ENCODE measurements around the gene CYLD. TPM values are rescaled to one million over a fixed set of nuclear protein-coding genes. Genes with fewer than 3 reads are reported as not detected.

The CYLD gene
- total RNA-seq, 1 experiment from 2014 or later = 12.5 TPM

DNA sequence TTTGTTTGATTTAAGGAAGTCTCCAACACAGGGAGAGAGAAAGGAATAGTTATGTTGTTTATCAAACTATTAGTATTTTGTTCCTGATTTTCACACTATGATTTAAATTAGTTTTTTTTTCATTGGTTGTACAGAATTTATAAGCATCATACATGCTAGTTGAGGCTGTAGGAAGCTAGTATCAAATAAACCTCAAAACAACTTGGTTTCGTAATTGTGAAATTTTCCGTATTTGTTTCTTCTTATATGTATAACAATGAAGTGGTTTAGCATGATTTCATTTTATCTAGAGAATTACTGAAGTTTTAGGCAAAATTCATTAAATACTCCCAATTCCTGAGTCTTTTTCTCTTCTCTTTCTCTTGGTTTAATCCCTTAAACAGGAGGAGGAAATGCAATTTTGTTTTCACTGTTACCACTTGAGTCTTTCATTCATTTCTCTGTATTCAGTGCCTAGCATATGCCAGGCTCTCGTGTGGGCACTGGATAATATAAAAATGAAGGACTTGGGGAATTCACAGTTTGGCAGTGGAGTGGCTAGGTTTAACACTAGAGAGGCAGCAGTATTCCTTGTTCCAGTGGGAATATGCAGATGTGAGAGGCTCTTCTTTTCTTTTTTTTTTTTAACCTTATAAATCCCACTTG, 1.8 kb downstream of the CYLD start:
- no peaks in the 10 kb centered on the region for H3K79me1 ChIP-seq (ENCODE audit: insufficient read depth, low read depth, low read length, poor library complexity, severe bottlenecking)

More for the DNA sequence above, 1.8 kb downstream of the CYLD start:
- no peak for TF ChIP-seq CTCF (conservative IDR thresholded peaks at IDR 0.05)
- H3K4me1 ChIP-seq (ENCODE audit: insufficient read depth, low read length) = 0 out of 2 replicates have a peak, but pooled peaks cover 3% of the 10 kb centered on the region
- H3T11ph ChIP-seq (ENCODE audit: low read length) = no peak overlapping the region
- H3K9ac ChIP-seq (ENCODE audit: extremely low read depth, insufficient read length, low read length) = no peak overlapping the region
- H2AK5ac ChIP-seq (ENCODE audit: insufficient read length, low read length) = no peak overlapping the region
- H3K27me3 ChIP-seq (ENCODE audit: insufficient read depth, low read length) = no peaks in the 10 kb centered on the region
- H2BK12ac ChIP-seq (ENCODE audit: insufficient read length, low read depth, low read length) = no peak overlapping the region
- H3K23ac ChIP-seq (ENCODE audit: insufficient read length, low read depth, low read length) = no peak overlapping the region
- H3K18ac ChIP-seq (ENCODE audit: insufficient read length, low read depth, low read length) = no peak overlapping the region
- no peak overlapping the region for H4K5ac ChIP-seq (ENCODE audit: insufficient read length, low read depth, low read length)
- no peaks in the 10 kb centered on the region for H3K9me3 ChIP-seq (ENCODE audit: control insufficient read depth, low read depth, low read length)
- H3K4me2 ChIP-seq (ENCODE audit: insufficient read depth, insufficient read length, low read length) = no peak overlapping the region
- no peaks in the 10 kb centered on the region for H3K36me3 Mint-ChIP-seq (ENCODE audit: insufficient read depth in 1 of 3, low read depth in 3 of 3)
- DNase-seq = no peak
- no peak overlapping the region for H2BK5ac ChIP-seq (ENCODE audit: insufficient read length, low read length)
- peaks cover 29 to 40% of the 10 kb centered on the region in 2 experiments for H3K4me1 Mint-ChIP-seq
- no peak overlapping the region for H2BK120ac ChIP-seq (ENCODE audit: low read depth, low read length, poor library complexity, severe bottlenecking)
- H4K20me1 ChIP-seq (ENCODE audit: control insufficient read depth, insufficient read depth, insufficient read length) = no peaks in the 10 kb centered on the region
- WGBS (ENCODE audit: extremely low coverage, insufficient read length, low lambda C conversion rate) = no CpG with 5 or more reads among the region's 3 CpGs
- H4K91ac ChIP-seq (ENCODE audit: insufficient read length, low read depth, low read length) = no peak overlapping the region
- H3K27ac Mint-ChIP-seq = peak overlapping the region in 1 of 3 experiments; percentile 70; a peak in 1 of 7 replicates
- peaks cover 11% of the 10 kb centered on the region; the same call in 1 of the 2 replicates for H3K27me3 Mint-ChIP-seq (ENCODE audit: low read depth)
- no peaks in the 10 kb centered on the region for H3K79me2 ChIP-seq (ENCODE audit: insufficient read depth, low read length)
- H3K9me3 Mint-ChIP-seq = no peaks in the 10 kb centered on the region
- H2BK15ac ChIP-seq (ENCODE audit: low read depth, low read length) = no peak overlapping the region
- H3K27ac ChIP-seq (ENCODE audit: insufficient read length, low read depth, low read length) = no peak overlapping the region
- peaks cover 3% of the 10 kb centered on the region for H3K23me2 ChIP-seq (ENCODE audit: insufficient read length, low read depth, low read length, poor library complexity, severe bottlenecking)
- H3K14ac ChIP-seq (ENCODE audit: insufficient read depth, low read length) = no peak overlapping the region
- H3K56ac ChIP-seq (ENCODE audit: insufficient read length, low read depth, low read length) = no peak overlapping the region
- H3K4me3 Mint-ChIP-seq = peak overlapping the region; percentile 77 to 90
- no peak overlapping the region for H4K8ac ChIP-seq (replicated peaks; ENCODE audit: insufficient read length, low read depth, low read length)
- no peak overlapping the region for H3K4ac ChIP-seq (ENCODE audit: low read depth, low read length)
- H2AFZ ChIP-seq (ENCODE audit: low read length) = no peak overlapping the region
- no peak overlapping the region for H2BK20ac ChIP-seq (ENCODE audit: low read depth, low read length, poor library complexity, severe bottlenecking)

Measured in H9 (cell line).